GM18870 (cell line): ENCODE data around the gene GRK6.
A peak's percentile ranks its signal among the peaks of the same experiment; 100 is the strongest.

Source experiments
- ATAC-seq: cut with Tn5 transposase; IDR thresholded peaks from one replicate; pipeline ENCODE4 v1.9.1; 2021; ENCODE audit warnings: moderate library complexity; ENCODE audit not compliant: unreplicated experiment

GRK6 gene

DNA sequence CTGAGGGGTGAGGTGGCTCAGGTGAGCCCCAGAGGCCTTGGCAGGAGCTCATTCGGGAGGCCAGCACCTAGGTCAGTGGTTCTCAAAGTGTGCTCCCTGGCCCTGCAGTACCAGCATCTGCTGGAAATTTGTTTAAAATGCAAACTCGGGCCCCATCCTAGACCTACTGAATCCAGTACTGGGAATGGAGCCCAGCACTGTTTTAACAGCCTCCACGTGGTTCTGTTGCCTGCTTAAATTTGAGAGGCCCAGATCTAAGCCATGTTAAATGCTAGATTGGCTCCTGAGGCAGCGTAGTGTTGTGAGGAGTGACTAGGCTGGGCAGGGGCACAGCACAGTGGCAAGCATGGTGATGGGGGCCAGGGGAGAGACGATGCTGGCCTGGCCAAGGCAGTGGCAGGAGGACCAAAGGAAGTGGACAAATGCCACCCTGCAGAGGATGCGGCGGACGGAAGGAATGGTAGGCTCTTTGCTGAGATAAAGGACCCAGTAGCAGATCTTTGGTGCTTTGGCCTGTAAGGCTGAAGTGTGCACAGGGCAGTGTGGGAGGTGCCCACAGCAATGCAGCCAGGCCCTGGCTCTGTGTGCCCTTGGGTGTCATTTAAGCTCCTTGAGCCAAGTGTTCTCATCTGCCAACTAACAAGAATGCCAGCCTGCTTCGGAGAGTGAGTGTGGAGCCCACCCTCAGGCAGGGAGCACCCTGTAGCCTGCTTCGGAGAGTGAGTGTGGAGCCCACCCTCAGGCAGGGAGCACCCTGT lies 24.4 kb downstream of the GRK6 start:
- ATAC-seq, result no peak

DNA sequence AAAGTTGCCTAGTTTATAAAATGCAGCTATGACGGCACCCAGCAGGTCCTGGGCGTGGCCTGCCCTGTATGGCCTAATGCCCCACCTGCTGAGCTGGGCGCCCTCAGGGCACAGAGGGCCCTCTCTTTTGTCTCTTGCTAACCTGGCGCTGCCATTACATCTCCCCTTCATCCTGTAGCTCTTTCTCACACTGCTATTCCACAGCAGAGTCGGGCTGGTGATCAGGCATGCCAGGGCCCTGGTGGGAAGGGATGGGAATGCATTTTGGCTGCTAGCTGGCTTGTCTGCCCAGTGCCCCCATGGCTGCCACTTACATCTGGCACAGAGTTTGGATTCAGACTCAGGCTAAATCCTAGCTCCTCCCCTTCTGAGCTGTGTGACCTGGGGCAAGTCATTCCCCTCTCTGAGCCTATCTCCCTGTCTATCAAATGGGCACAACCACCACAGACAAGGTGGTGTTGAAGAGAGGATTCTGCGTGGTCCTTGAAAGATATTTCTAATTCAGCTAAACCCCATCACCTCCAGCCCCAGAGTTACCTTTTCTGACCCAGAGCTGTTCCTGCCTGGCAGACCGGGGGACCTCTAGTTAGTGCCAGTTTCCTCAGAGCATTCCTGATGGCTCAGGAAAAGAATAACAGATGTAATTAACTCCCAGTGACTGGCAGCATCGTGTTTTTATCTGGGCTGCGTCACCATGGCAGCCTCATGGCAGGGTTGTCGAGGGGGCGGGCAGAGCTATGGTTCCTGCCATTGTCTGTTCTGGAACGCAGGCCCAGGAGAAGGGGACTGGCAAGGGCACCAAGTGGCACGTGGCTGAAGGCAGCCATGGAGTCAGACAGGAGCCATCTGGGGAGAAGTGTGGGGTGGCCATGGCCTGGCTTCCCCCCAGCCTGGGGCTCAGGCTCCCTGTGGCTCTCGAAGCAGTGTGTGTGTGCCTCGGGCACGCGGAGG lies 26.5 kb downstream of the GRK6 start:
- no peak for ATAC-seq

DNA sequence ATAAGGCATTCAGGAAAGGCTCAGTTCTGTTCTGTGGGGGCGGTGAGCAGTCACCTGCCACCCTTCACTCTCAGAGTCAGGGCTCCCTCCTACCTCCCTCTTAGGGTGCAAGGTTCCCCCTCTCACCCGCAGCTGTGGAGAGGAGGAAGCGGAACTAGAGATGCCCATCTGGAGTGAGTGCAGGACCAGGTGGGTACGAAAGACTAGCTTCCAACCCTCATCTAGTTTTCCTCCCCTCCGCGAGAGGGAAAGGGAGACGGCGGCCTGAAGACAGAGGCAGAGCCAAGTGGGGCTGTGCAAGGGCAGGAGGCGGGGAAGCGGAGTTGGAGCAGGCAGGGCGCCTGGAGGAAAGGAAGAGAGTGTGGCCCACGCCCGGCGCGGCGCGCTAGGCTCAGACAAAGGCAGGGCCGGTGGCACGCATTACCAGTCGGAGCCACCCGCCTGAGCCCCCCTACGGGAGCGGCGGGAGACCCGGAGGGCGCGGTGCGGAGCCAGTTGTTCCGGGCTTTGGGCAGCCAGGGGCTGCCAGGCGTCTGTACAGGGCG lies 27.4 kb downstream of the GRK6 start:
- ATAC-seq, result no peak

DNA sequence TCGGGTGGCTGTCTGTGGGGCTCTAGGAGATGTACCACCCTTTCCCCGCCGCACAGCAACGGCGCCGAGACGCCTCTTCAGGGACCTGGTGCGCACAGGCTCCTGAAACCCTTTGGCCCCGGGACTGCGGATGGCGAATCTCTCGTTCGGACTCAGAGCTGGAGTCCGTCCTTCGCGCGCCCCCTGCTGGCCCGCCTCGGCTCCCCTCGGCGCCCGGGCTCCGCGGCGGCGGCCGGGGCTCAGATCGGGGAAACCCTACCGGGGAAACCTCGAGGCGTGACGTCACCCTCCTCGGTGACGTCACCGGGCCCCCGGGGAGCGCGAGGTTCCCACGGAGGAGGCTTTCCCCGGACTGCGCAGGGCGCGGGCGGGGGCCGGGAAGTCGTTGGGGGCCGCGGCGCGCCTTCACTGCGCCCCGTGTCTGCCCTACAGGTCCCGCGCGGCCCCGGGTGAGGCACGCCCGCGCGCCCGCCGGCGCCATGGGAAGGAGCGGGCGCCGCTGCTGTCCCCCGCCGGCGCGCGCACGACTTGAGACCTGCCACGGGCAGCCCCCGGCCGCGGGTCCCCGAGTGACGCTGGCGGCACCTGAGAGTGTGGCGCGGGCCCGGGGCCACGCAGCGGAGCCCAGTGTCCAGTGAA lies 28.0 kb downstream of the GRK6 start:
- ATAC-seq, result peak; percentile 18

DNA sequence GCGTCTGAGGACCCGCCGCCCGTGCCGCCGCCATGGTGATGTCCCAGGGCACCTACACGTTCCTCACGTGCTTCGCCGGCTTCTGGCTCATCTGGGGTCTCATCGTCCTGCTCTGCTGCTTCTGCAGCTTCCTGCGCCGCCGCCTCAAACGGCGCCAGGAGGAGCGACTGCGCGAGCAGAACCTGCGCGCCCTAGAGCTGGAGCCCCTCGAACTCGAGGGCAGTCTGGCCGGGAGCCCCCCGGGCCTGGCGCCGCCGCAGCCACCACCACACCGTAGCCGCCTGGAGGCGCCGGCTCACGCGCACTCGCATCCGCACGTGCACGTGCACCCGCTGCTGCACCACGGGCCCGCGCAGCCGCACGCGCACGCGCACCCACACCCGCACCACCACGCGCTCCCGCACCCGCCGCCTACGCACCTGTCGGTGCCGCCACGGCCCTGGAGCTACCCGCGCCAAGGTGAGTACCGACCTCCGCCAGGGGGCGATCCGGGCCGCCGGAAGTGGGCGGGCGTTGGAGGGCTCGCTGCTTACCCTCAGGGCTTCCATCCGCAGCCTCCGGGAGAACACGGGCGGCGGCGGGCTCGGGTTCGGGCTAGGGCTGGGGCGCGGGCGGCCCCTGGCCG lies 28.7 kb downstream of the GRK6 start:
- ATAC-seq, result peak; percentile 43

DNA sequence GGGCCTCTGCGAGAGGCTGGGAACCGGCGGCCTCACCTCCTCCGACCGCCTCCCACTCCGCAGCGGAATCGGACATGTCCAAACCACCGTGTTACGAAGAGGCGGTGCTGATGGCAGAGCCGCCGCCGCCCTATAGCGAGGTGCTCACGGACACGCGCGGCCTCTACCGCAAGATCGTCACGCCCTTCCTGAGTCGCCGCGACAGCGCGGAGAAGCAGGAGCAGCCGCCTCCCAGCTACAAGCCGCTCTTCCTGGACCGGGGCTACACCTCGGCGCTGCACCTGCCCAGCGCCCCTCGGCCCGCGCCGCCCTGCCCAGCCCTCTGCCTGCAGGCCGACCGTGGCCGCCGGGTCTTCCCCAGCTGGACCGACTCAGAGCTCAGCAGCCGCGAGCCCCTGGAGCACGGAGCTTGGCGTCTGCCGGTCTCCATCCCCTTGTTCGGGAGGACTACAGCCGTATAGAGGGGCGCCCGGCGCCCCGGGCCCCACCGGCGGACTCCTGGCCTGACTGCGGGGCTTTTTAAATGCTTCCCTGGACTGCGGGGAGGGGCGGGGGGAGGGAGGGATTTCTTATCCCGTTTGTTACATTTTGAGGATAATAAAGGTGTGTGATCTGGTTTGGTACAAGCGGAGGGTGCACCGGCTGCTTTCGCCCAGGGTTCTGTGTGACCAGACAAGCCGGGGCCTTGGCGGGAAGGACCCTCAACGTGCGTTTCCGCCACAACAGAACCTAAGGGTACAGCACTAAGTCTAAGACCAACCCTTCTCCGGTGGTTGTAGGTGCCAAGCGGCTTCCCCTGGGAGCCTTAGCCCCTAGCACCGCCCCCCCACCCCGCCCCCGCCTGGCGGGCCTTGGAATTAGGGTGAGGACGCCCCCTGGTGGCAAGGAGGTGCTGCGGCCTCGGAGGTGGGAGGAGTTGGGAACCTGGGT lies 29.4 kb downstream of the GRK6 start:
- peak; percentile 18 for ATAC-seq

DNA sequence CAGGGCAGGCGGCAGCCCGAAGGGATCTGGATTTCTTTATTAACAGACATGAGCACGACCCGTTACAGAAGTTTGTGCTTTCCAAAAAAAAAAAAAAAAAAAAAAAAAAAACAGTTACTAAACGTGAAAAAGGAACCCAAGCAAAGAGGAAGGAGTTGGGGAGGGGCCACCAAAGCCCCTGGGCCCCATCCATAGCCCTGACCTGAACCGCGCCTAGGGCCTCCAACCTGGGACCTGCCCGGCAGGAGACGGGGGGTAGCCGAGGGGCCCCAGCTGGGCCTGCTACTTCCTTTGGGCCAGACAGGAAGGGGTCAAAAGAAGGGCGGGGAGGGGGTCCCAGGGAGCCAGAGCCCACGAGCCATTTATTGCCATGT lies 30.1 kb downstream of the GRK6 start:
- ATAC-seq, result no peak

DNA sequence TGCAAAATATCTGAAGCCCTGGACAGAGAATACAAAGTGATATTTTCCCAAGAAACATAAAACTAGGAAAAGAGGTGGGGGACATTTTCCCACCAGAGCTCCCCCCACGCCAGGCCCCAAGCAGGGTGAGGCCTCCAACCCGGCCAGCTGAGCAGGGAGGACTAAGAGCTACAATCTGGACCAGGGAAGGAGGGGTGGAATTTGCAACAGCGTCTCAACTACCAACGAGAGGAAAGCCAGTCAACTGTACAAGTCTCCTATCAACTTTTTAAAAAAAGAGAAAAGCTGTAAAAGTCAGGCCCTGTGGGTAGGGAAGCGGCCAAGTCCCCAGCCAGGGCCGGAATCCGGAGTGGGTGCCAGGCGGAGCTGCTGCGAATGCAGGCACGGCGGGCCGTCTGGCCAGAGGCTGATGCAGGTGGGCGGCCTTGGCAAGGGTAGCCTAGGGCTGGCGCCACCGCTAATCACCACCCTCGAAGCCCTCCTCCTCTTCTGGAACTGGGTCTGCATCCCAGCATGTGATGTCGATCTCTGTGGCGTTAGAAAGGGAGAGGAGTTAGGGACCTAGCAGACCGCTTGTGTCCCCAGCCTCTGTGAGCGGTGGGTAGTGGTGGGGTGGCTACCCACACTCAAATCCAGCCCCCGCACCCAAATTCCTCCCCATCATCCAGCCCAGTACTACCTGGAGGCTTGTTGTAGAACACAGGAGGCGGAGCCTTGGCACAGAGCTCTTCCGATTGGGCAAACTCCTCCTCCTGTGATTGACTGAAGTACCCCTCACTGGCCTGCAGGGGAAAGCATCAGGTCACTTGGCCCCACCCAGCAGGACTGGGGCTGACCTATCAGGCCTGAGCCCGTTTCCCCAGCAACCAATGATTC lies 30.7 kb downstream of the GRK6 start:
- peak; percentile 39 for ATAC-seq

DNA sequence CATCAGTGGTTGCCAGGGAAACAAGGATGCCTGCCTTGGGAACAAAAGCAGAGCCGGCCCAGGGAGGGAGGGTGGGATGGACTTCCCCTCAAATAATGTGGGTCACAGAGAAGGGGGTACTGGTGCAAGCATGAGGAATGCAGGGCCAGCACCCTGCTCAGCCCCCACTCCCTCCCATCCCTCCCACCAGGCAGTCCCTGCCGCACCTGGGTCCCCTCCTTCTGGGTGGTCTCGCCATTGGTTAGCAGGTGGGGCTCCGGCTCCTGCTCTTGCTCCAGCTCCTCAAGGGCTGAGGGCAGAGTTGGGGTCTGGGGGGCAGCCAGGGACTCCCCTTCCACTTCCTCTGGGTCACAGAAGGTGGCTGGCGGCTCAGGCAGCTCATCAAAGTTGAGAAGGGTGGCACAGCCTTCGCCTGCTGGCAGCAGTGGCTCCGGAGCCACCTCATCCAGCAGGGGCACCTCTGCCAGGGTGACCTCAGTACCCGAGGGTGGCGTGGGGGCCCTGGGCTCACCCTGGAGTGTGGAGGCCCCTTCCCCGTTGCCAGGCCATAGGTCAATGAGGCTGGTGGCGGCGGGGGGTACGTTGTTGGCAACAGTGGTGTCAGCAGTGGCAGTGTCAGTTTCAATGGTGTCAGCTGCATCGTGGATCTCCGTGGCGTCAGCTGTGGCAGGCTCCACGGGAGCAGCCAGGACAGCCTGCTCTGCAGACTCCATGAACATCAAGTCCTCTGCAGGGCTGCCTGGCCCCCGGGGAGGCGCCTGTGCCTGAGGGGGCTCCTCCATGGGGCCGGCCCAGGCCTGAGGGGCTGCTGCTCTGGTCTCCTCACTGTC lies 31.6 kb downstream of the GRK6 start:
- no peak for ATAC-seq

DNA sequence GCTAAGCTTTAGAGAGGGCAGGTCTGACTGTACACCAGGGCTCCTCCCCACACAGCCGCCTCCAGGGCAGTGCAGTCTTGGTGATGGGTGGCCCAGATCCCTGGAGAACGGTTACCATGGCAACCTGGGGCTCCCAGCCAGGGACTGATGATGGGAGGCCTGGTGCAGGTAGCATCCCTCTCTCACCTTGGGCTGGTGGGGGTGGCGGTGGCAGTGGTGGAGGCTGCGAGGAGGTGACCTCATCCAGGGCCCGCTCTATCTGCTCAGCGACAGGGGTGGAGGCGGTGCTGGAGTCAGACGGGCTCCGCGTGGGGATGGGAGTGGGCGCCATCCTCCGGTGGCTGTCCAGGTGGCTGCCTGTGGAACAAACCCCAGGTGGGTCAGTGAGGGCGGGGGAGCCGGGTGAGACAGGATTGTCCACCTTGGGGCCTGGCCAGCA lies 32.5 kb downstream of the GRK6 start:
- no peak for ATAC-seq

DNA sequence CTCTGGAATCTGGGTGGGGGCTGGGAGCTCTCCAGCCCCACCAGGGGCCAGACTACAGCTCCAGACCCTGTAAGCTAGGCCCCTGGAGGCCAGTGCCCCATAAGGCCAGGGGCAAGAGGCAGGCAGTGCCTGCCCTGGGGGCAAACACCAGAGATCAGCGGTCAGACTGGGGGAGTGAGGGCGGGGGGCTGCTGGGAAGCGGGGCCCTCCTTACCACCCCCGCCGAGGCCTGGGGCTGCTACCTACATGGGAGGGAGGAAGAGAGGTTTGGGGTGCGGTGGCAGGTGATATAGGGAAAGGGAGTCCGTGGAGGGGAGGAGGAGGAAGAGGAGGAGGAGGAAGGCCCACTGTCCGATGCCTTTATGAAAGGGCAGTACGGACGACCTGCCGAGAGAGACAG lies 32.9 kb downstream of the GRK6 start:
- no peak for ATAC-seq

DNA sequence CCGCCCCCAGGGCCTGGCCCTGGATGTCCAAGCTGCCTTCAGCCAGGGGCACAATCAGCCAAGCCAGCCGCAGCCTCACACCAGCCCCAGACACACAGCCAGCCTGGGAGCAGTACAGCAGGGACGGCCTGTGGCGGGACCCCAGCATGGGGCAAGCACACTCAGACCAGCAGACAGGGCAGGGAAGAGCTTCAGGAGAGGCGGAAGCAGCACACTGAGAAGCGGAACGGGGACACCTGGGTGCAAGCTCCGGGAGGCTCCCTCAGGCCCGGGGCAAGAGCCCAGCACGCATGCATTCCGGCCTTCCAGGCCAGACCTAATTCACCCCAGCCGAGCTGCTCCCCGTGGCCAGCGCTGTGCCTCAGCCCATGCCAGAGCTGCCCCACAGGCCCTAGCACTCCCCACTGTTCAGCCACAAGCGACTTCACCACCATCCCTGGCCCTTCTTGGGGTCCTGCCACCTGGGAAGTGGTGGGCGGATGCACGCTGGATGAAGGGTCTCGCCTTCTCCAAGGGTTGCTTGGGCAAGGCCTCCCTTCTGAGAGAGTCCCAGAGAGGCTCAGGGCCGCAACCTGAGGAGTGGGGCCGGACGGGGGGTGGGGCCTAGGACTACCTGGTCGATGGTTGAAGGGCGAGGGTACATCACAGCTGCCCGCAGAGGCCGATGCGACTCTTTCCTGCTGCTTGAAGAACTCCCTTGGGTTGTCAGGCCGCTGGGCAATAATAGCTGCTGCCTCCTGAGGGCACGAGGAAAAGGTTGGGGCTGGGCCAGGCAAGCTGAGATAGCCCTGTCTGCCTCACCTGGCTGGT lies 33.5 kb downstream of the GRK6 start:
- ATAC-seq, result no peak

DNA sequence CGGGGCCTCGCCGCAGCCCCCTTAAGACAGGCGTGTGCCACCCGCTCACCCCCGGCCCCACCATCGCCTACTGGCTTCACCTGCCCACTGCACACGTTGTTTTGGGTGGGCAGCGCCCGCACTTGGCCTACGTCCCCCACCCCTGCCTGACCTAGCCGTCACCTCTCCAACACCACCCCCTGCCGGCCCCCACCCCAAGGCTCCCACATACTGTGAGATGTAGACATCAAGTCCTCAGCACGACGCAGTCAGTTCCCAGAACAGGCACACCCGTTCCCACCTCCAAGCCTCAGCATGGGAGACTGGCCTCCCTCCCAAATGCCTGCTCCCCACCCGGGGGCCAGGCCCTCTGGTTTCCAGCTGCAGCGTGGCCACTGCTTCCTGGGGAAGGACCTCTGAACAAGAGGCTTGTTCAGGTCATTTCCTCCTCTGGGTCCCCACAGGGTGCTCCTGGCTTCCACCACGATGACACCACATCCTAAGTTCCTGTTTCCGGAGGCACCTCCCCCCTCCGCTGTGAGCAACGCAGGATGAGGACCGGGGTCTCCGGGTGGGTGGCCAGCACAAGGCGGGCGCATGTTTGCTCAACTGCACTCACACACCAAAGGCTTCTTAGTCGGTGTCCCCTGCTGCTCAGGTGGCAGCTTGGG lies 35.7 kb downstream of the GRK6 start:
- ATAC-seq, result no peak

DNA sequence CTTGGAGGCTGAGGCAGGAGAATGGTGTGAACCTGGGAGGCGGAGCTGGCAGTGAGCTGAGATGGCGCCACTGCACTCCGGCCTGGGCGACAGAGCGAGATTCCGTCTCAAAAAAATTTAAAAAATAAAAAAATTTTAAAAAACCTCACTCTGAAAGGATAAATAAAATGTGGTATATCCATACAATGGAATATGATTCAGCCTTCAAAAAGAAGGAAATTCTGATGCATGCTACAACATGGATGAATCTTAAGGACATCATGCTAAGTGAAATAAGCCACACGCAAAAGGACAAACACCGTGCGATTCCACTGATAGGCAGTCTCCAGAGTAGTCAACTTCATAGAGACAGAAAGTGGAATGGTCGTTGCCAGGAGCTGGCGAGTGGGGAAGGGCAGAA lies 38.6 kb downstream of the GRK6 start:
- ATAC-seq, result no peak

DNA sequence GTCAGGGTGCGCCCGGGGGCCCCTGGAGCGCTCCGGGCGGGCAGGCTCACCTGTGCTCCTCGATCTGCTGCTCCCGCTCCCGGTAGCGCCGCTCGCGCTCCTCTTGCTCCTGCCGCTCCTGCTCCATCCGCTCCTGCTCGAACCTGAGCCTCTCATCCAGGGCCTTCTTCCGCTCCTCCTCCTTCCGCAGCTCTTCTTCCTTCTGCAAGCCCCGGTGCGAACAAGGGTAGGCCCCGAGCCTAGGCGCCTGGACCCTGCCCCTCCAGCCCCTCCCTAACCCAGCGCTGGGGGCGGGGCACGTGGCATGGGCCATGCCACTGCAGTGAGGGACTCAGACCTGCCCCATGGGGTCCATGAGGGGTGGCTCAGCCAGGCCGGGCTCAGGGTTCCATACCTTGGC lies 40.4 kb downstream of the GRK6 start:
- no peak for ATAC-seq

DNA sequence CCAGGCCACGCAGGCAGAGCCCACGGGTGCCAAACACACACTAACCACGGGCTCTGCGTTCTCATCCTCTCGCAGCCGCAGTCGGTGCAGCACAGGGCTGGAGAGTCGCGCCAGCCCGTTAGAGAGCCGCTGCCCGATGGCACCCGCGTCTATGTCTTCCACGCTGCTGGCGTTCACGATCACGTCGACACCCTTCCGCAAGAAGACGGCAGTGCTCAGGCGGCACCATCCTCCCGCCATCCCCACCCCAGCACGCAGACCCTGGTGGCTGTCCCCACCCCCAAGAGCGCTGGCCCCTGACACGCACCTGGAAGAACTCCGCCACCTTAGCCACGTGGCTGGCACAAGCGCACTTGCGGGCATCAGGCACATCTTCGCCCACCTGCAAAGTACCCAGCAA lies 41.0 kb downstream of the GRK6 start:
- no peak for ATAC-seq

DNA sequence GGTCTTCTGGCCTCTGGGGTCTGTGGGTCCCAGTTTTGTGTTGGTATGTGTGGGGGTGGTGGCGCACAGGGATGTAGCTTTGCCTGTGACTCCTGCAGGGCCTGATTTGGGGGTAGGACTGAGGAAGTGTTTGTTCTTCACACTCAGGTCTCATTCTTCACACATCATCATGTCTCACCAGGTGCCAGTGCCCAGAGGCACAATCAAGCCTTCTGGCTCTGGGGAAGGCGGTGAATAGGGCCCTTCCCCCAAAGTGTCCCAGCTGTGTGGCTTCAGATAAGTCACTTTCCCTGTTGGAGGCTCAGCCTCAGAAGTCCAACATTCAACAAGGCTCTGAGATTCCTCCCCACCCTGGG lies 41.8 kb downstream of the GRK6 start:
- ATAC-seq, result no peak
